Neural progenitor cell (in vitro differentiated cells): ENCODE measurements around the gene SEPSECS.

ENCODE experiments used
- EZH2 ChIP-seq: fragments of 200-600 bp; sonication (generic); IDR thresholded peaks from 2 replicates; pipeline ENCODE4 v1.6.1; 2017; ENCODE audit warnings: antibody characterized with exemption, mild to moderate bottlenecking, moderate library complexity
- TF ChIP-seq, protein P1 (sequence below): fragments of 200-600 bp; sonication (generic); IDR thresholded peaks from 2 replicates; pipeline ENCODE4 v1.5.1; 2017; ENCODE audit warnings: antibody characterized with exemption, mild to moderate bottlenecking

- TF ChIP-seq, protein P1, sequence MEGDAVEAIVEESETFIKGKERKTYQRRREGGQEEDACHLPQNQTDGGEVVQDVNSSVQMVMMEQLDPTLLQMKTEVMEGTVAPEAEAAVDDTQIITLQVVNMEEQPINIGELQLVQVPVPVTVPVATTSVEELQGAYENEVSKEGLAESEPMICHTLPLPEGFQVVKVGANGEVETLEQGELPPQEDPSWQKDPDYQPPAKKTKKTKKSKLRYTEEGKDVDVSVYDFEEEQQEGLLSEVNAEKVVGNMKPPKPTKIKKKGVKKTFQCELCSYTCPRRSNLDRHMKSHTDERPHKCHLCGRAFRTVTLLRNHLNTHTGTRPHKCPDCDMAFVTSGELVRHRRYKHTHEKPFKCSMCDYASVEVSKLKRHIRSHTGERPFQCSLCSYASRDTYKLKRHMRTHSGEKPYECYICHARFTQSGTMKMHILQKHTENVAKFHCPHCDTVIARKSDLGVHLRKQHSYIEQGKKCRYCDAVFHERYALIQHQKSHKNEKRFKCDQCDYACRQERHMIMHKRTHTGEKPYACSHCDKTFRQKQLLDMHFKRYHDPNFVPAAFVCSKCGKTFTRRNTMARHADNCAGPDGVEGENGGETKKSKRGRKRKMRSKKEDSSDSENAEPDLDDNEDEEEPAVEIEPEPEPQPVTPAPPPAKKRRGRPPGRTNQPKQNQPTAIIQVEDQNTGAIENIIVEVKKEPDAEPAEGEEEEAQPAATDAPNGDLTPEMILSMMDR: no peak
- no peak for TF ChIP-seq EZH2
Observed at GRCh38 chr4:25112995-25113380, 47.3 kb downstream of the SEPSECS start.
